Natural killer cell (primary cell): ENCODE results near the gene KCNJ6. TPM values are rescaled to one million over a fixed set of nuclear protein-coding genes. Genes with fewer than 3 reads are reported as not detected.
A peak's percentile ranks its signal among the peaks of the same experiment; 100 is the strongest.

Experiments used
- ATAC-seq, 3 donors: fragments of 150-1000 bp in 2 of 3; fragments of 200-7000 bp in 1 of 3; cut with Tn5 transposase; 1 replicate in 1 of 3; 2 replicates in 2 of 3; pipeline ENCODE4 v1.10.0; 2021; ENCODE audit warnings: mild to moderate bottlenecking in 2 of 3, moderate library complexity in 2 of 3
- DNase-seq, 2 donors: peaks; one replicate each; pipeline versions ENCODE4 v3.0.0 to v3.0.0-alpha.2; 2013 to 2021; ENCODE audit warnings: mixed read lengths in 1 of 2
- H3K27ac ChIP-seq: one replicate; pipeline ENCODE4 v1.5.1; 2013; ENCODE audit warnings: mild to moderate bottlenecking, low read length
- H3K27me3 ChIP-seq: one replicate; pipeline ENCODE4 v1.6.1; 2013; ENCODE audit warnings: low read length; ENCODE audit not compliant: control insufficient read depth, insufficient read depth
- H3K36me3 ChIP-seq: one replicate; pipeline ENCODE4 v1.6.1; 2013; ENCODE audit warnings: low read length; ENCODE audit not compliant: control insufficient read depth, insufficient read depth
- H3K4me1 ChIP-seq: one replicate; pipeline ENCODE4 v1.6.1; 2013; ENCODE audit warnings: low read length; ENCODE audit not compliant: control insufficient read depth, insufficient read depth
- H3K4me3 ChIP-seq: one replicate; pipeline ENCODE4 v1.5.1; 2013; ENCODE audit warnings: low read length
- H3K9me3 ChIP-seq: one replicate; pipeline ENCODE4 v1.6.1; 2013; ENCODE audit warnings: low read length; ENCODE audit not compliant: control insufficient read depth, insufficient read depth
- H3K27ac Mint-ChIP-seq, 2 donors: one replicate each; pipeline ENCODE4 v1.8.0; 2022; ENCODE audit warnings: mild to moderate bottlenecking in 2 of 2, mixed read lengths in 2 of 2, moderate library complexity in 1 of 2
- H3K27me3 Mint-ChIP-seq, 2 donors: one replicate each; pipeline ENCODE4 v1.8.0; 2022; ENCODE audit warnings: low read depth in 2 of 2, mixed read lengths in 2 of 2
- H3K36me3 Mint-ChIP-seq: one replicate; pipeline ENCODE4 v1.8.0; 2022; ENCODE audit warnings: mixed read lengths
- H3K4me1 Mint-ChIP-seq, 2 donors: one replicate each; pipeline ENCODE4 v1.8.0; 2022; ENCODE audit warnings: mixed read lengths in 2 of 2
- H3K4me3 Mint-ChIP-seq: one replicate; pipeline ENCODE4 v1.8.0; 2022; ENCODE audit warnings: mild to moderate bottlenecking, moderate library complexity, mixed read lengths
- H3K9me3 Mint-ChIP-seq, 2 donors: one replicate each; pipeline ENCODE4 v1.8.0; 2022; ENCODE audit warnings: mixed read lengths in 2 of 2
- WGBS: methylation state at CpG from one replicate; pipeline ENCODE4 v1.1.7; 2013; ENCODE audit warnings: missing lambda C conversion rate; ENCODE audit not compliant: insufficient coverage; 5-methylcytosine and 5-hydroxymethylcytosine counted together
- intact Hi-C: fragments of 100-400 bp; cut with micrococcal nuclease; formaldehyde crosslinking; loops from one replicate; pipeline ENCODE4 v1.14.2; 2022
- total RNA-seq, 4 donors: library from RNA; stranded (reverse); fragments of 120-200 nt in 1 of 4; gene quantifications; one replicate each; pipeline versions ENCODE4 v1.2.3 to v1.2.4, GENCODE V29; 2013 to 2022
- TF ChIP-seq, protein P1 (sequence below): fragments of 200-600 bp; IDR thresholded peaks from one replicate; pipeline ENCODE4 v1.8.0; 2022; ENCODE audit warnings: antibody characterized with exemption

KCNJ6 gene, protein sequence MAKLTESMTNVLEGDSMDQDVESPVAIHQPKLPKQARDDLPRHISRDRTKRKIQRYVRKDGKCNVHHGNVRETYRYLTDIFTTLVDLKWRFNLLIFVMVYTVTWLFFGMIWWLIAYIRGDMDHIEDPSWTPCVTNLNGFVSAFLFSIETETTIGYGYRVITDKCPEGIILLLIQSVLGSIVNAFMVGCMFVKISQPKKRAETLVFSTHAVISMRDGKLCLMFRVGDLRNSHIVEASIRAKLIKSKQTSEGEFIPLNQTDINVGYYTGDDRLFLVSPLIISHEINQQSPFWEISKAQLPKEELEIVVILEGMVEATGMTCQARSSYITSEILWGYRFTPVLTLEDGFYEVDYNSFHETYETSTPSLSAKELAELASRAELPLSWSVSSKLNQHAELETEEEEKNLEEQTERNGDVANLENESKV
- total RNA-seq, result not detected
- total RNA-seq (2013), result not detected

DNA sequence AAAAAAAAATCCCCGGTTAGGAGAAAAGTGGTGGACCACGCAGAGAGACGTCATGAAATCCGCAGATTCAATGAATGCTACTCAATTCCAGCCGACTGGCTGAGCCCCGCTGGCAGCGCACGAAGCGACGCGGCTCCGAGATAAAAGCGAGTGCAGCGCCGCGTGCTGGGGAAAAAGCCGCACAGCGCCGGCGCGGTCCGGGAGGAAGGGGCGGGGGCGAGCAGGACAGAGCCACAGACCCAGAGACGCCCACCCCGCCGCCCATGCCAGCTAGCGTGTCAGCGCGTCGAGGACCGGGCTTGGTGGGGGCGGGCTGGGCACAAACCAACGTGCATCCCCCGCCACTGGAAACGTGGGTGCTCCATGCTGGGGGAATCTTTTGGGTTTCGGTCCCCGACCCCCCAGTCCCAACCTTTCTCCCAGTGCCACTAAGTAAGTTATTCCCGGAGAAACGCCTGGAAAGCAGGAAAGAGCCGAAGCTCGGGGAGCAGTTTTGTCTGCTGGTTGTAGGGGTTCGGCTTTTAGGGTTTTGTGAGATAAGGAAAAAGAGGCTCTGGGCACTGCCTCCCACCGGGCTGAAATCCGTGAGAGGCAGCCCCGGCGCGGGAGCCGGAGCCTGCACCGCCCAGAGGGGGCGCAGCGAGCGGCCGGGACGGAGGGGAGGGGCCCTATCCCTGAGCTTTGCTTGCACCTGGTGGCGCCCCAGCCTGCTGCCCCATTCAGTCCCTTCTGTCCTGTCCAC, at the start of gene KCNJ6:
KCNJ6 (minus strand) TSS at position 148 of the 742 bp plus-strand sequence. CDS start 75,775 bp downstream, outside the sequence.
- peaks cover 43 to 73% of the 10 kb centered on the region in 2 donors for H3K27me3 Mint-ChIP-seq
- 3% methylated on average over 56 of the region's 56 CpGs for WGBS
- peak in 1 of 3 donors; percentile 37 for ATAC-seq
- Histone ChIP-seq H3K4me1 (no peaks in the 10 kb centered on the region), H3K4me3 (no peak within 1 kb of the TSS), H3K36me3 (no peaks in the 10 kb centered on the region), H3K9me3 (no peaks in the 10 kb centered on the region), H3K27me3 (peaks cover 18% of the 10 kb centered on the region), H3K27ac (no peak within 1 kb of the TSS)
- TF ChIP-seq, protein P1, sequence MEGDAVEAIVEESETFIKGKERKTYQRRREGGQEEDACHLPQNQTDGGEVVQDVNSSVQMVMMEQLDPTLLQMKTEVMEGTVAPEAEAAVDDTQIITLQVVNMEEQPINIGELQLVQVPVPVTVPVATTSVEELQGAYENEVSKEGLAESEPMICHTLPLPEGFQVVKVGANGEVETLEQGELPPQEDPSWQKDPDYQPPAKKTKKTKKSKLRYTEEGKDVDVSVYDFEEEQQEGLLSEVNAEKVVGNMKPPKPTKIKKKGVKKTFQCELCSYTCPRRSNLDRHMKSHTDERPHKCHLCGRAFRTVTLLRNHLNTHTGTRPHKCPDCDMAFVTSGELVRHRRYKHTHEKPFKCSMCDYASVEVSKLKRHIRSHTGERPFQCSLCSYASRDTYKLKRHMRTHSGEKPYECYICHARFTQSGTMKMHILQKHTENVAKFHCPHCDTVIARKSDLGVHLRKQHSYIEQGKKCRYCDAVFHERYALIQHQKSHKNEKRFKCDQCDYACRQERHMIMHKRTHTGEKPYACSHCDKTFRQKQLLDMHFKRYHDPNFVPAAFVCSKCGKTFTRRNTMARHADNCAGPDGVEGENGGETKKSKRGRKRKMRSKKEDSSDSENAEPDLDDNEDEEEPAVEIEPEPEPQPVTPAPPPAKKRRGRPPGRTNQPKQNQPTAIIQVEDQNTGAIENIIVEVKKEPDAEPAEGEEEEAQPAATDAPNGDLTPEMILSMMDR, result no peak
- H3K27ac Mint-ChIP-seq, result no peak within 1 kb of the TSS
- no peak within 1 kb of the TSS for H3K4me3 Mint-ChIP-seq
- peaks cover 0 to 3% of the 10 kb centered on the region in 2 donors for H3K9me3 Mint-ChIP-seq
- H3K36me3 Mint-ChIP-seq, result peaks cover 9% of the 10 kb centered on the region
- DNase-seq, result no peak
- H3K4me1 Mint-ChIP-seq, result peaks cover 0 to 5% of the 10 kb centered on the region in 2 donors
- intact Hi-C loops, result no loop called here

DNA sequence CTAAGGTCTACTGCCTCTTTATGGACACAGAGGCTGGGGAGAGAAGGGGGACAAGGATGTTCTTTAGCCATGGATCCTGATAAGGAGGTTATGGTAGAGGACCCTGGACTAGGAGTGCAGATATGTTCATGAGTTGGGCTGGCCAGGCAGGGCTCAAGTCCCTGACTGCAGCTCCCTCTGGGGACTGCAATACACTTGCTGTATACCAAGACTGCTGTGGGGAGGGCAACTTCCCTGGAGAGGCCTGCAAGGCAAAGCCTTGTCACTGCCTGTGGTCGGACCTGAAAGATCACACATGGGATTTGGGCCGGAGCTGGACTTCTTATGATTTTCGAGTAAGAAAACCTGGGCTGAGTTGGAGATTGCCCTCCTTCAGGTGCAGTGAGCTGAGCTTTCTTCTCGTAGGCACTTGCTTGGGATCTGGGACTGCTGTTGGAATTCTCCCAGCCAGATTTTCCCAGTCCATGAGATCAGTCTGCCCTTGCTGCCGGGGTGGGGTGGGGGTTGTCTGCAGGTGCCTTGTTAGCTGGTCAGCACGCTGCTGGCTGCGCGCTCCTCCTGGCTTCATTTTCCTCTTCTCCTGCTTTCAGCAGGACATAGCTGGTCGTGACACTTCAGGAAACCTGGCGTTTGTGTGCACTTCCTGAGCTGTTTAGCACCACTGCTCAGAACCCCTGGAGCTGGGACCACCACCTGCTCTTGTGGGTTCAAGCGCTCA, 49.0 kb upstream of the KCNJ6 start:
- no peaks in the 10 kb centered on the region for H3K27me3 ChIP-seq
- H3K9me3 ChIP-seq, result no peaks in the 10 kb centered on the region
- H3K9me3 Mint-ChIP-seq, result no peaks in the 10 kb centered on the region
- no peak overlapping the region for H3K4me3 Mint-ChIP-seq
- no peaks in the 10 kb centered on the region for H3K36me3 Mint-ChIP-seq
- no peak overlapping the region for H3K27ac Mint-ChIP-seq
- intact Hi-C loops, result no loop called here
- 68% methylated on average over 11 of the region's 11 CpGs for WGBS
- no peaks in the 10 kb centered on the region for H3K4me1 Mint-ChIP-seq
- peaks cover 9 to 10% of the 10 kb centered on the region in 2 donors for H3K27me3 Mint-ChIP-seq
- no peak overlapping the region for H3K4me3 ChIP-seq
- DNase-seq (no peak), ATAC-seq (no peak)
- H3K27ac ChIP-seq, result no peak overlapping the region
- TF ChIP-seq, protein P1, result no peak
- H3K36me3 ChIP-seq, result no peaks in the 10 kb centered on the region
- H3K4me1 ChIP-seq, result no peaks in the 10 kb centered on the region

DNA sequence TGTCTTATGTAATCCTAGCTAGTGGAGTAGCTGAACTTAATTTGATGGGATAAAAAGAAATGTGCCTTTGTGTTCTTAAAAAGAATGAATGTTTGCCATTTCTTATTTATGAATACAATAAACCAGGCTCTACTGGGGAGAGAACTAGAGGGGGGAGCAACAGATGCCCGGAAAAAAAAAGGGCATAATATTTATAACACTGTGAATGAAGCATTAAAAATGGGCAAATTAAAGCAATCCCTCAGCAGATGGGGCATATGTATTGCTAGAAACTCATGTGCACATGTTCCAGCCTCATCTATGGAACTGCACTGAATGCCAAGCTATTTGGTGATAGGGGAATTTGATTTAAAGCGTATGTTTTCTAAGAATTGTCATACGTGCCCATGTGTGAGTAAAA, 42.3 kb upstream of the KCNJ6 start:
- Mint-ChIP-seq H3K27me3 (peaks cover 6 to 20% of the 10 kb centered on the region in 2 donors), H3K27ac (no peak overlapping the region), H3K36me3 (no peaks in the 10 kb centered on the region), H3K4me1 (no peaks in the 10 kb centered on the region), H3K4me3 (no peak overlapping the region), H3K9me3 (no peaks in the 10 kb centered on the region)
- WGBS, result 90% methylated on average over 3 of the region's 3 CpGs
- intact Hi-C loops, result no loop called here
- Histone ChIP-seq H3K27ac (no peak overlapping the region), H3K27me3 (no peaks in the 10 kb centered on the region), H3K4me3 (no peak overlapping the region), H3K36me3 (no peaks in the 10 kb centered on the region), H3K4me1 (no peaks in the 10 kb centered on the region), H3K9me3 (no peaks in the 10 kb centered on the region)
- TF ChIP-seq, protein P1, result no peak
- DNase-seq (no peak), ATAC-seq (no peak)
